RKO (cell line): Measurements from ENCODE around the gene FOXB1.

Source experiments
- DNase-seq: peaks from one replicate; pipeline ENCODE4 v3.0.0-alpha.2; 2016; ENCODE audit warnings: low spot score

FOXB1 gene

GRCh38 chr15:60004009-60004845 is at the start of gene FOXB1:
Gene FOXB1 (plus strand): TSS chr15:60004311. CDS start chr15:60004964, 653 bp downstream.
- no peak for DNase-seq

DNA sequence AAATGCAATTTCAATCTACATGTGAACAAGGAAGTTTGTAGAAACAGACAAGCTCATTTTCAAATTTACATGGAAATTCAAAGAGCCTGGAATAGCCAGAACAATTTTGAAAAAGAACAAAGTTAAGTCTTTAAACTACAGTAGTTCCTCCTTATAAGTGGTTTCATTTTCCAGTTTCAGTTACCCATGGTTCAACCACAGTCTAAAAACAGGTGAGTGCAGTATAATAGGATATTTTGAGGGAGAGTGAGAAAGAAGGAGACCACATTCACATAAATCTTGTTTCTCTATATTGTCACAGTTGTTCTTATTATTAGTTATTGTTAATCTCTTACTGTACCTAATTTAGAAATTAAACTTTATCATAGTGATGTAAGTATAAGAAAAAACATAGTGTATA is 45.8 kb upstream of the FOXB1 start:
- no peak for DNase-seq

- DNase-seq = no peak
Observed at GRCh38 chr15:59960318-59960717, 43.8 kb upstream of the FOXB1 start.

DNA sequence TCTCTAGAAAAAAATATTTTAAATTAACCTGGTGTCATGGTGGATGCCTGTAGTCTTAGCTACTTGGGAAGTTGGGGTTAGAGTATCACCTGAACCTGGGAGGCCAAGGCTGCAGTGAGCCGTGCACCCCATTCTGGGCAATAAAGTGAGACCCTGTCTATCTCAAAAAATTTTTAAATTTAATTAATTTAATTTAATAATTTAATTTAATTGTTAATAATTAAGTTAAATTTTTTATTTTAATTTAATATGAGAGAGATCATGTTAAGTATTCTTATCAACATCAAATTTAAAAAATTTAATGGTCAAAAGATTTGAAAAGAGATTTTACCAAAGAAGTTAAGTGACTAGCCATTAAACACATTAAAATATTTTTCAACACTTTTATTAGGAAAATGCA is 40.8 kb upstream of the FOXB1 start:
- no peak for DNase-seq

DNA sequence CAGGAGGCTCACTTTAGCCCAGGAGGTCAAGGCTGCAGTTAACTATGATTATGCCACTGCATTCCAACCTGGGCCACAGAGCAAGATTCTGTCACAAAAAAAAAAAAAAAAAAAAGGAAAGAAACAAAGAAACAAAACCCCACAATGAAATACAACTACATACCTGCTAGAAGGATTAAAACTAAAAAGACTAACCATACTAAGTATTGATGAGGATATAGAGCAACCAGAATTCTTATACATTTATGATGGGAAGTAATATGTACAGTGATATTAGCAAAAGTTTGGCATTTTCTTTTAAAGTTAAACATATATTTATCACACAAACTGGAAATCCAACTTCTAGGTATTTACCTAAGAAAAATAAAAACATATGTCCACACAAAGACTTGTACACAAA is 40.2 kb upstream of the FOXB1 start:
- no peak for DNase-seq

GRCh38 chr15:59965741-59966140 is 38.4 kb upstream of the FOXB1 start:
- DNase-seq = no peak

- DNase-seq = no peak
Observed at GRCh38 chr15:59966262-59966661, 37.8 kb upstream of the FOXB1 start.

- no peak for DNase-seq
Observed at GRCh38 chr15:59968314-59968713, 35.8 kb upstream of the FOXB1 start.

GRCh38 chr15:59972241-59972640 is 31.9 kb upstream of the FOXB1 start:
- no peak for DNase-seq

GRCh38 chr15:59976480-59977271 is 27.4 kb upstream of the FOXB1 start:
- DNase-seq = no peak

- DNase-seq = no peak
Observed at GRCh38 chr15:59991834-59992233, 12.3 kb upstream of the FOXB1 start.

GRCh38 chr15:59993041-59993750 is 10.9 kb upstream of the FOXB1 start:
- no peak for DNase-seq

- DNase-seq = no peak
Observed at GRCh38 chr15:59993950-59994401, 10.1 kb upstream of the FOXB1 start.

DNA sequence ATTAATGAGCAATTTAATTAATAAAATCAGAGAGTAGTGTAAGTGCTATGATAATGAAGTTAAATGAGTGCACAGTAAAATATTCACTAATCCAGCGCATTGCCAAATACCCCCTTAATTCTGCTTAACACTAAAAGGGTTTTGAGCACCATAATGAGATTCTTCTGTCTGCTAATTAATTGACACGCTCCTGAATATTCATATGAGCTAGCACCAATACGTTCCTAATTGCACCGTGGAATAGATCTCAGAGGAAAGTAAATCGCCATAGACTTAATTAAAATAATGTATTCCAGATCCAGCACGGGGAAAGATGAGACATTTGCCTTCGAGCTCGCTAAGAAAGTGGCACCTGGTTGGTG is 9.6 kb upstream of the FOXB1 start:
- DNase-seq = no peak

- DNase-seq = no peak
Observed at GRCh38 chr15:59994888-59995557, 9.1 kb upstream of the FOXB1 start.

- DNase-seq = no peak
Observed at GRCh38 chr15:59995568-59996297, 8.4 kb upstream of the FOXB1 start.

- no peak for DNase-seq
Observed at GRCh38 chr15:59996298-59997041, 7.6 kb upstream of the FOXB1 start.

DNA sequence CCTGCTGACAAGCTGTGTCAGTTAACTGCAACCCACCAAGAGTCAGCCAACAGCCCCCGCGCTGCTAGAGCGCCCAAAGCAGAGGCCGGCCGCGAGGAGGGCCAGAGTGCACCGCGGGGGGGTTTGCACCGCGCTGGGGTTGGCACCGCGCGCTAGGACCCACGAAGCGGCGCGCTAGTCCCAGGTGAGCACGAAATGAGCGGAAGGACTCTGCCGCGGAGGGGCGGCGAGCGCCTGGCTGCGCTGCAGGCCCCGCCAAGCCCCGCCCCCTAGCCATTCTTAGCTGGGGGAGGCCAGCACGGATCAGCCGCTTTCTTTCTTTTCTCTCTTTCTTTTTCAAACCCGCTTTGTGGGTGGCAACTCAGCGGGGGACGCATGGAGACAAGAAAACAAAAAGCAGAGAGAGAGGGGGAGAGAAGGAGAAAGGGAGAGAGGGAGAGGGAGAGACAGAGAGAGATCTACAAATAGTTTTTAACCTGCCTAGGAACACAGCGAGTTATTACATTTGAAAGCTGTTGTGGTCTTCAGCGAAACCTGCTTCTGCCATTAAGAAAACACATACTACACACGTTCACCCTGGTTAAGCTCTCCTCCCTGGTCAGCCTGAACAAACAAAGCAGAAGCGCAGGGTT is 6.9 kb upstream of the FOXB1 start:
- no peak for DNase-seq

DNA sequence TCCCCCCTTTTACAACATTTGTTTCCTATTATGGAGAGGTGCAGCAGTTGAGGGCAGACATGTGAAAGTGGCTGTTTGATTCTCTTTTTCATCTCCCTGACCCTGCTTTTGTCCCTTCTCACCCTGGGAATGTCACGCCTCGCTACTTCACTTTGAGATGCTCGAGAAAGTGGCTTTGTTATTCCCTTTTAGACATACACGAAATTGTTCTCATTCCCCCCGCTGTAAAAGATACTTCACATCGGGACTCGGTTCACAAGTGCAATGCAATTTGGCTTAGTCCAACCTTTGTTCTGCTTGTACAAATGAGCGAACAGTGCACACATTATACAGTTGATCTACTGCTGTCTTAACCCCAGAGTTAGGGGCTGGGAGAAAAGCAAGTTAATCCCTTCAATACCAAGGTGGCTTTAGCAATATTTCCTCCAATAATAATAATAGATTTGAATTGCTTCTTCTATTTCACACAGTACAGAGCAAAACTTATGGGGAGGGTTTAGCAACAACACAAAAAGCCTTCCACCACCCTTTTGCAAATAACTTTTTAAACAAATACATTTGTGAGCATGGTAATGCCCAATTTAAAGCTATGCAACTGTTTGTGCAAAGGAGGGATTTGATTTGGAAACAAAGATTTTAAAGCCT is 5.7 kb upstream of the FOXB1 start:
- DNase-seq = no peak
